ENCODE results near the gene FHIT. TPM values are rescaled to one million over a fixed set of nuclear protein-coding genes. Genes with fewer than 3 reads are reported as not detected.

FHIT gene
- total RNA-seq, 1 donor from 2014 or later, result 5.7 TPM

GRCh38 chr3:60220768-60221167 lies 1030.5 kb downstream of the FHIT start:
- Mint-ChIP-seq H3K4me1 (no peaks in the 10 kb centered on the region), H3K9me3 (no peaks in the 10 kb centered on the region), H3K36me3 (no peaks in the 10 kb centered on the region), H3K27me3 (ENCODE audit: insufficient read depth, low read depth) (no peaks in the 10 kb centered on the region), H3K27ac (no peak overlapping the region), H3K4me3 (no peak overlapping the region)
- no peak for DNase-seq (ENCODE audit: low spot score)
- Histone ChIP-seq H3K4me2 (no peak overlapping the region), H4K20me1 (ENCODE audit: low read depth) (no peaks in the 10 kb centered on the region), H3K36me3 (no peaks in the 10 kb centered on the region), H3K9me3 (ENCODE audit: low read depth) (no peaks in the 10 kb centered on the region), H3K79me2 (ENCODE audit: low read depth) (no peaks in the 10 kb centered on the region), H2AFZ (replicated peaks) (no peak overlapping the region), H3K4me3 (no peak overlapping the region), H3K27me3 (no peaks in the 10 kb centered on the region), H3F3A (ENCODE audit: low read depth) (no peaks in the 10 kb centered on the region), H3K4me1 (no peaks in the 10 kb centered on the region), H3K27ac (no peak overlapping the region), H3K9ac (no peak overlapping the region)
- TF ChIP-seq, protein P1, sequence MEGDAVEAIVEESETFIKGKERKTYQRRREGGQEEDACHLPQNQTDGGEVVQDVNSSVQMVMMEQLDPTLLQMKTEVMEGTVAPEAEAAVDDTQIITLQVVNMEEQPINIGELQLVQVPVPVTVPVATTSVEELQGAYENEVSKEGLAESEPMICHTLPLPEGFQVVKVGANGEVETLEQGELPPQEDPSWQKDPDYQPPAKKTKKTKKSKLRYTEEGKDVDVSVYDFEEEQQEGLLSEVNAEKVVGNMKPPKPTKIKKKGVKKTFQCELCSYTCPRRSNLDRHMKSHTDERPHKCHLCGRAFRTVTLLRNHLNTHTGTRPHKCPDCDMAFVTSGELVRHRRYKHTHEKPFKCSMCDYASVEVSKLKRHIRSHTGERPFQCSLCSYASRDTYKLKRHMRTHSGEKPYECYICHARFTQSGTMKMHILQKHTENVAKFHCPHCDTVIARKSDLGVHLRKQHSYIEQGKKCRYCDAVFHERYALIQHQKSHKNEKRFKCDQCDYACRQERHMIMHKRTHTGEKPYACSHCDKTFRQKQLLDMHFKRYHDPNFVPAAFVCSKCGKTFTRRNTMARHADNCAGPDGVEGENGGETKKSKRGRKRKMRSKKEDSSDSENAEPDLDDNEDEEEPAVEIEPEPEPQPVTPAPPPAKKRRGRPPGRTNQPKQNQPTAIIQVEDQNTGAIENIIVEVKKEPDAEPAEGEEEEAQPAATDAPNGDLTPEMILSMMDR (IDR thresholded peaks at IDR 0.05), result no peak
- TF ChIP-seq EZH2 (IDR thresholded peaks at IDR 0.05), result no peak
- TF ChIP-seq EZH2phosphoT487 (IDR thresholded peaks at IDR 0.05), result no peak

GRCh38 chr3:60219501-60219900 lies 1031.8 kb downstream of the FHIT start:
- no peak overlapping the region for H3K27ac Mint-ChIP-seq

DNA sequence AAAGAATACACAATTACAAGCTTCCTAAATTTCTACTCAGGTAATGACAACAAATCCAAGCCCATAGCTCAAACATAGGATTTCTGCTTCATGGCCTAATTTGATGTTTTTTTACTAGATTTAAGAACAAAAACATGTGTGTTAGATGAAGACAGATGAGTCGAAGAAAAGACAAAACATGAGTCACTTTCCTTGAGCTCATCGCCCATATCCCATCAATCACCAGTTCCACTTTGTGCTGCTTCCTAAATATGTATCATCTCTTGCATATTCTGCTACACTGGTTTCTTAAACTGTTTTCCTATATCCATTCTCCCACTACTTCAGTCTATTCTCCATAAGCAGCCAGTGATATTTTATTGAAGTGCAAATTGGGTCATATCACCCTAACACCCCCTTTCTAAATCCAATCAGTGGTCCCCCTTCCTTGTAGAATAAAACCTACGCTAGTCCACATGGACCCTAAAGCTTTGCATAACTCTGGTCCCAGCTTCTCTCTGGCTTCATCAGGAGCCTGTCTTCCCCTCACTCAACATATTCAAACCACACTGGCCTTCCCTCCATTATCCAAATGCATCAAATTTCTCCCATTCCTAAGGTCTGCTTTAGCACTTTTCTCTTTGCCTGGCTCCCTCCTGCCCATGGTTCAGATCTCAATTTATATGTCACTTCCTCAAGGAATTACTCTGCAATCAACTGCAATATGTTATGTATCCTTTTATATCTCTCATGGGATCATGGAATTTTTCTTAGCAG lies 1033.9 kb downstream of the FHIT start:
- Mint-ChIP-seq H3K27me3 (ENCODE audit: insufficient read depth, low read depth) (no peaks in the 10 kb centered on the region), H3K36me3 (no peaks in the 10 kb centered on the region), H3K27ac (no peak overlapping the region), H3K9me3 (no peaks in the 10 kb centered on the region), H3K4me3 (no peak overlapping the region), H3K4me1 (no peaks in the 10 kb centered on the region)
- Histone ChIP-seq H3K4me2 (no peak overlapping the region), H2AFZ (replicated peaks) (no peak overlapping the region), H3K4me3 (no peak overlapping the region), H3K27ac (no peak overlapping the region), H3F3A (ENCODE audit: low read depth) (no peaks in the 10 kb centered on the region), H3K9ac (no peak overlapping the region), H3K79me2 (ENCODE audit: low read depth) (no peaks in the 10 kb centered on the region), H3K27me3 (no peaks in the 10 kb centered on the region), H3K9me3 (ENCODE audit: low read depth) (no peaks in the 10 kb centered on the region), H3K36me3 (no peaks in the 10 kb centered on the region), H3K4me1 (no peaks in the 10 kb centered on the region), H4K20me1 (ENCODE audit: low read depth) (no peaks in the 10 kb centered on the region)
- DNase-seq (ENCODE audit: low spot score), result no peak
- no peak for TF ChIP-seq EZH2 (IDR thresholded peaks at IDR 0.05)
- no peak for TF ChIP-seq EZH2phosphoT487 (IDR thresholded peaks at IDR 0.05)

More at GRCh38 chr3:60219501-60219900, 1031.8 kb downstream of the FHIT start:
- H3F3A ChIP-seq (ENCODE audit: low read depth), result no peaks in the 10 kb centered on the region
- no peaks in the 10 kb centered on the region for H3K27me3 ChIP-seq
- H3K36me3 ChIP-seq, result no peaks in the 10 kb centered on the region
- no peak for DNase-seq (ENCODE audit: low spot score)
- no peak overlapping the region for H3K27ac ChIP-seq
- H3K4me3 Mint-ChIP-seq, result no peak overlapping the region
- no peaks in the 10 kb centered on the region for H3K9me3 Mint-ChIP-seq
- no peaks in the 10 kb centered on the region for H3K79me2 ChIP-seq (ENCODE audit: low read depth)
- H3K36me3 Mint-ChIP-seq, result no peaks in the 10 kb centered on the region
- no peak overlapping the region for H3K4me2 ChIP-seq
- no peaks in the 10 kb centered on the region for H3K4me1 ChIP-seq
- H3K9me3 ChIP-seq (ENCODE audit: low read depth), result no peaks in the 10 kb centered on the region
- H3K4me3 ChIP-seq, result no peak overlapping the region
- no peak overlapping the region for H3K9ac ChIP-seq
- no peak overlapping the region for H2AFZ ChIP-seq (replicated peaks)
- H3K4me1 Mint-ChIP-seq, result no peaks in the 10 kb centered on the region
- TF ChIP-seq EZH2 (IDR thresholded peaks at IDR 0.05), result no peak
- TF ChIP-seq, protein P1 (IDR thresholded peaks at IDR 0.05), result no peak
- no peak for TF ChIP-seq EZH2phosphoT487 (IDR thresholded peaks at IDR 0.05)
- H4K20me1 ChIP-seq (ENCODE audit: low read depth), result no peaks in the 10 kb centered on the region
- no peaks in the 10 kb centered on the region for H3K27me3 Mint-ChIP-seq (ENCODE audit: insufficient read depth, low read depth)

DNA sequence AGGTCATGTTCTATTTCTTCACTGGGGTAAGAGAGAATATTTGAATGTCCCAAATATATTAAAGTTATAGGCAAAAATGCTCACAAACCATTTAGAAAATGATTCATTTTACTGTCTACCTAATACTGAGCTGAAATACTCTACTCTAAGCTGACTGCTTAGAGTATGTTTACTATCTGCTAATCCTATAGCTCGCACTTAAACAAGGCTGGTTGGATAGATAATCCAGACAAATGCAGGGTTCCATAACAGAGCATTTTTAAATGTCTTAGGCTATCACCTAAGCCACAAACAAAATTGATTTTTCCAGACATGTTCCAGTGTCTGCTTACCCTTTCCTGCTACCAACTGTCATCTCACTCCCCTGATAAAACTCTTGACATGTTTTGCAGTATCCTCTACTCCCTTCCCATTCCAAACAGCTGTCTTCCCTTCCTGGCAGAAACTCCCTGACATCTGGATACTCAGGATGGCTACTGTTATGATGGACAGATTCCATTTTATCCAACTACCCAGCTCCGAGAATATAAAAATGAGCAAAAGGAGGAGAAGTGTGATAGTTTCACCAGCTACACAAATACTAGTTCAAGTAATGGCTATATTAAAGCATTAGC lies 1034.7 kb downstream of the FHIT start:
- Histone ChIP-seq H2AFZ (replicated peaks) (no peak overlapping the region), H3F3A (ENCODE audit: low read depth) (no peaks in the 10 kb centered on the region), H3K9me3 (ENCODE audit: low read depth) (no peaks in the 10 kb centered on the region), H3K4me2 (no peak overlapping the region), H3K27ac (no peak overlapping the region), H3K79me2 (ENCODE audit: low read depth) (no peaks in the 10 kb centered on the region), H3K4me1 (no peaks in the 10 kb centered on the region), H3K27me3 (no peaks in the 10 kb centered on the region), H3K4me3 (no peak overlapping the region), H3K9ac (no peak overlapping the region), H3K36me3 (no peaks in the 10 kb centered on the region), H4K20me1 (ENCODE audit: low read depth) (no peaks in the 10 kb centered on the region)
- no peaks in the 10 kb centered on the region for H3K27me3 Mint-ChIP-seq (ENCODE audit: insufficient read depth, low read depth)
- no peaks in the 10 kb centered on the region for H3K9me3 Mint-ChIP-seq
- H3K4me1 Mint-ChIP-seq, result no peaks in the 10 kb centered on the region
- H3K36me3 Mint-ChIP-seq, result no peaks in the 10 kb centered on the region
- no peak for DNase-seq (ENCODE audit: low spot score)
- TF ChIP-seq, protein P1 (IDR thresholded peaks at IDR 0.05), result no peak
- TF ChIP-seq EZH2phosphoT487 (IDR thresholded peaks at IDR 0.05) (no peak), EZH2 (IDR thresholded peaks at IDR 0.05) (no peak)
- no peak overlapping the region for H3K4me3 Mint-ChIP-seq
- no peak overlapping the region for H3K27ac Mint-ChIP-seq

All from neural progenitor cell (in vitro differentiated cells).